HG03039 (cell line): ENCODE measurements around the gene SOX5.
"Not testable (repeated sequence)": the region's sequence is repeated elsewhere in the genome, so short reads cannot be mapped to it uniquely, and the experiment has no call there.

Experiments used
- ATAC-seq: cut with Tn5 transposase; IDR thresholded peaks from one replicate; pipeline ENCODE4 v1.9.1; 2021; ENCODE audit warnings: mild to moderate bottlenecking, moderate library complexity; ENCODE audit not compliant: unreplicated experiment

Gene SOX5

DNA sequence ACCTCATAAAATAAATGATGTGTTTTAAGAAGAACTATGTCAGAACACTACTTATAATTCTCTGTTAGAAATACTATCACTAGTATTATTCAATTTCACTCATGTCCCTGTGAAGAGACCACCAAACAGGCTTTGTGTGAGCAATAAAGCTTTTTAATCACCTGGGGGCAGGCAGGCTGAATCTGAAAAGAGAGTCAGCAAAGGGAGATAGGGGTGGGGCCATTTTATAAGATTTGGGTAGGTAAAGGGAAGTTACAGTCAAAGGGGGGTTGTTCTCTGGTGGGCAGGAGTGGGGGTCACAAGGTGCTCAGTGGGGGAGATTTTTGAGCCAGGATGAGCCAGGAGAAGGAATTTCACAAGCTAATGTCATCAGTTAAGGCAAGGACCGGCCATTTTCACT is 443.7 kb downstream of the SOX5 start:
- ATAC-seq = not testable (repeated sequence)

DNA sequence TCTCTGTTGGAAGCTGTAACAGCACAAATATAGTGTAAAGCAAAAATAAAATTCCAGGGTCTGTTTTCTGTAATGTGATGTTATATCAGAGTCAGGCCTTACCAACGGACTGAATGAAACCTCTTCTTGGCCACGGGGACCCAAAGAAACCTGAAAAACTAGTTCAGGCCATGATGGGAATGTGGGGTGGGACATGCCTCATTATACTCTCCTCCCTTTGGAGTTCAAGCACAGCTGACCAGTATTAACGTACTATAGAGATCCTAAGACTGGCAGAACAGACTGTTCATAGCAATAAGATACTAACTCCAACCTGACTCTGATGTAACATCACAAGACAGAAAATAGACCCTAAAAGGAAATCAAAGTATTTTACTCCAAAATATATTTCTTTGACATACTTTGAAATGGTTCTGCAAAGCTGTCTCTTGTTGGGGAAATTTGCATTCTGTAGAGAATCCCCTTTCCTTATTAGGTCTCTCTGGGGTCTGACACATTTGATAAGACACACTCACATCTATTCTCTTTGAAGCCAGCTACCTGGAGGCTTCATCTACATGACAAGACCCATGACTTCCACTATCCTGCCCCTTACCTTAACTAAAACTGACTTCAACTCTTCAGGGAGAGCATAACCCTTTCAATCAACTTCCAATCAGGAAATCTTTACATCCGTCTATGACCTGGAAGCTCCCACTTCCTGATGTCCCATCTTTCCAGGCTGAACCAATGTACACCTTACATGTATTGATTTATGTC is 444.6 kb downstream of the SOX5 start:
- no peak for ATAC-seq

DNA sequence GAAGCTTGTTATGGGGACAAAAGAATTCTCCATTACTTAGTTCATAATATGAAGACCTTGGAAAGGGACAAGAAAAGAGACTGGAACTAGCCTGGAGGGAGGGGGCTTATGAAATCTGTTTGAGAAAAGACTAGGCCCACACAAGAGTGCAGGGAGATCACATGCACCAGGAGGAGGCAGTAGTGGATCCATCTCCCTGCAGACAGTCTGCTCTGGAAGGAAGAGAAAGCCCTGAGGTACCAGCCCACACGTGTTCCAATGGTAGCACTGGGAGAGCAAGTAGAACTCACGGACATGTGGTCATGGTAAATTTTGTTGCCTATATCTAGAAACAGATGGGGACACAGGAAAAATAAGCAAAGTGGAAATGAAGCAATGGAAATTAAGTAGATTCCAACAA is 445.4 kb downstream of the SOX5 start:
- no peak for ATAC-seq

DNA sequence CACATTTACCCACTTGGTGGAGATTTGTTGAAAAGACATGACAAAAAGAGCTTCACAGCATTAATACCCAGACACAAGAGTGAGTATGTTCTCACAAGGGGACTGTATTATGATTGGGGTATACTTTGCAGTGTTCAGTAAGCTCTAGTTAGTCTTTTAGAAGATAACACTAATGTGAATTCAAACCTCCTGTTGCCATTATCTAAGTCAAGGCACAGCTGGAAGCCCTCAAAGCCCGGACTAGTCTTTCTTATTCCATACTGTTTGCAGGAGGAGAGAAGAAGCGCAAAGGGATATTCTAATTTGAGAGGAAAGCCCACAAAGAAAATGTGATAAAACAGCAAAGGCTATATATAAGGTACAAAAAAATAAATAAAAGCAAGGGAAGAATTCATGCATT is 445.9 kb downstream of the SOX5 start:
- ATAC-seq = no peak

DNA sequence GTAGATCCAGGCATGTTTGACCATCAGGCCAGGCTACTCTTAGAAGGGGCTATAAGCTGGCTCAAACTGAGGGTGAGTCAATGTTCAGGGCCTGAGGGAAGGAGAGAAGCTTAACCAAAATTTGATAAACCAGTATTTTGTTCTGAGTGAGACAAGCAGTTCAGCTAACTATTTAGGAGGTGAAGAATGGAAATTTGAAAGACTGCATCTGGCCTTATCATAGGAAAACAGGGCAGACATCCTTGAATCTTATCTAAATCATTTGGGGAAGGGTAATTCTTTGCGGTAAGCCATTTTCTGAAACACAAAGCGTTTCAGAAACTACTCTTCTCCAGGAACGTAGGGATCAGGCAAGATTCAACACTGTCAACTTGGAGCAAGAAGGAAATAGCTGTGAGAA is 447.2 kb downstream of the SOX5 start:
- no peak for ATAC-seq

DNA sequence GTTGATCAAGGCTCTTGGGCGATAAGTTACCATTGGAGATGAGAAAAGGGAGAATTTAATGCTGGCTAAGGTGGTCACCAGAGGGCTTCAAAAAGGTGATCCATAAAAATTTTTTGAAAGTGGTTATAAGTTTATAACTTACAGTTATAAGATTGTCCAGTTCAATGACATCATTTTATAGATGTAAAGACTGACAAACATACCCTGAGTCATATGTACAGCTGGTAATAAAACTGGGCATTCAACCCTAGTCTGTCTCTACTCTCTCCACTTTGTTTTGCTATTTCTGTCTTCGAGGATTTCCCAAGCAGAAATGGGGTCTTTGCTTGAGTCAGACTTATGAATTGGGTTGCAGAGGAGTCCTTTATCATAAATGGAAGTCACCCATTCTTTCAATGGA is 454.0 kb downstream of the SOX5 start:
- ATAC-seq = no peak

DNA sequence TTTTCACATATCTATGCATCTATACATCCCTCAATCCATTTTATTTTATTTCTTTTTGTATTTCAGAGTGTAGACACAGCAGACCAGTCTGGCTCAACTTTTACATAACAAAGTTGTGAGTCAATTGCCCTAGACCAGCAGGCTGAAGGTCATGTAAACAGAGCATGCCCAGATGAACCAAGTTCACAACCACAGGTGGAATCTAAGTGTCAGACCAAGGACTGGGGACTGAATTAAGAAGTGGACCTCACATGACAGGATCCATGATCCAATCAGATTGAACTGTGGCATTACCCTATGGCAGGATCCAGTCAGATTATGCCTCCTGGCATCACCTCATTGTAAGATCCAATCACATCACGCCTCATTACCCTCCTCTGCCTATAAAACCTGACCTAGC is 455.8 kb downstream of the SOX5 start:
- ATAC-seq = no peak

DNA sequence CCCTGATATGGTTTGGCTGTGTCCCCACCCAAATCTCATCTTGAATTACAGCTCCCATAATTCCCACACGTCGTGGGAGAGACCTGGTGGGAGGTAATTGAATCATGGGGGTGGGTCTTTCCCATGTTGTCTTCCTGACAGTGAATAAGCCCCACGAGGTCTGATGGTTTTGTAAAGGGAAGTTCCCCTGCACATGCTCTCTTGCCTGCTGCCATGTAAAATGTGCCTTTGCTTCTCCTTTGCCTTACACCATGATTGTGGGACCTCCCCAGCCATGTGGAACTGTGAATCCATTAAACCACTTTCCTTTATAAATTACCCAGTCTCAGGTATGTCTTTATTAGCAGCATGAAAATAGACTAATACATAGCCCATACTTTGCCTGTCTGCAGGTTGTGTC is 458.4 kb downstream of the SOX5 start:
- not testable (repeated sequence) for ATAC-seq

DNA sequence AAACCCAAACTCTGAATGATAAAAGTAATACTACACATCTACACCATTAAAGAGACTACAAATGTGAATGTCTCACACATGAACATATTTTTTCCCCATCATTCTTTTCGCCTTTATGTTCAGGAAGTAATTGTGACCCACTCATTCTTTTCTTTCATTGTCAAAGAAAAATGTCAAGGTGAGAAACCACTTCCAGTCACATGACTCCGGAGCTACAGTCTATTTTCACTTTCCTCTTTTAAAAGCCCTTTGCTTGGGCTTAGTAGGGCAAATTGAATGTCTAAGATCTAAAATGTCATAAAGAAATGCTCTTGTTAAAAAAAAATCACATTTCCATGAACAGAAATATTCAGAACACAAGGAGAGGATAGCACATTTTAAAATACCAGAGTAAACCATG is 461.3 kb downstream of the SOX5 start:
- ATAC-seq = no peak

DNA sequence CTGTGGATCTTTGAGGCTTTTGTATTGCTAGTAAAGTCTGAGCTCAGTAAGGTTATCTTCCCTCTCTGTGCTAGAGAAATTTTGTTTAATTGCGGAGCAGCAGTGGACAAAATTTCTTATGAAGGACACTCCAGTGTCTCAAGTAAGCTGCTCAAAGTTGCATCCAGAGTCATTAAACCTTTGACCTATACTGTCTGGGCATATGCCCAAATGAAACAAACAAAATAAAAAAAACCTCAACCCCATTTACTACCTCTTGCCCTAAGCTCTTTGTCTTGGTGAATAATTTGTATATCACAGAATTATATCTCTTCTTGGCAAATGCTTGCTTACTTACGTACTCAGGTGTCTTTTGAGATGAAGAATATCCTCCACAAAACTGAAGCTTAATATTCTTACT is 465.2 kb downstream of the SOX5 start:
- no peak for ATAC-seq

DNA sequence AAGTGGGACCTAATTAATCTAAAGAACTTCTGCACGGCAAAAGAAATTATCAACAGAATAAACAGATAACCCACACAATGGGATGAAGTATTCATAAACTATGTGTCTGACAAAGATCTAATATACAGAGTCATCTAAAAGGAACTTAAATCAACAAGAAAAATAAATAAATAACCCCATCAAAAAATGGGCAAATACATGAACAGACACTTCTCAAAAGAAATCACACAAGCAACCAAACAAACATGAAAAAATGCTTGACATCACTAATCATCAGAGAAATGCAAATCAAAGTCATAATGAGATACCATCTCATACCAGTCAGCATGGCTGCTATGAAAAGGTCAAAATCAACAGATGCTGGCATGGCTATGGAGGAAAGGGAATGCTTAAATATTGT is 466.9 kb downstream of the SOX5 start:
- ATAC-seq = no peak
